ENCODE results near the gene ZBTB5.

ZBTB5 gene

DNA sequence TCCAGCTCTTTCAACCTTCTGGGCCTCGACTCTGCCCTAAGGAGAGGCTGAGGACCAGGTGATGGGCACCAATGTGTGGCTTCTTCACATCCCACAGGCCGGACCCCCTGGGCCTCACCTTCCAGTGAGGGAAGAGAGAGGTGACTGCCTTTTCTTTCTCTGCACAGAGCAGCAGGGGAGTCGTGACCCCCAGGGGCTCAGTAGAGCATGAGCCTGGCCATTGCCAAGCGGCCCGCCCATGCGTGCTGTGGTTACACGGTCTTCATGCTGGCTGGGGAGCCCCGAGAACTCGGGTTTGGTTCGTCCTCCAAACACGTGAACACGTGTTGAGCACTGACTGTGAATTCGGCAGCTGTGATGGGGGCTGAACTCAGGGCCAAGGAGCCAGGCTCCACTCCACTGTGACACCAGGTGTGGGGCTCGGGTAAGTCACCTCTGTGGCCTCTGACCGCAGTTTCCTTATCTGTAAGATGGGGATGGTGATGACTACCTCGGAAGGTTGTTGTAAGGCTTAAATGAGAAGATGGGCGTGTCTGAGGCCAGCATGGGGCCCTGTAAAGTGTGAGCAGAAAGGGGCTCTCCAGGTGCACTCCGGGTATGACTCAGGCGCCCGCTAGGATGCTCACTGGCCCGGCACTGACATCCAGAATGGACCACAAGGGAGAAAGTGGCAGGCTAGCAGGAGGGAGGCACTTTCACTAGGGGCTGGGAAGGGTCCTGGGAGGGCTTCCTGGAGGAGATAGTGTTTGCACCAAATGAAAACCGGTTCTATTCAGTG is 56.1 kb downstream of the ZBTB5 start:
- H3K36me3 ChIP-seq = no peaks in the 10 kb centered on the region
- no peak overlapping the region for H3K27ac ChIP-seq
- H3K4me3 ChIP-seq (ENCODE audit: low read depth in 1 of 2, low read length in 1 of 2) = no peak overlapping the region
- no peaks in the 10 kb centered on the region for H3K9me3 ChIP-seq
- TF ChIP-seq, protein P1, sequence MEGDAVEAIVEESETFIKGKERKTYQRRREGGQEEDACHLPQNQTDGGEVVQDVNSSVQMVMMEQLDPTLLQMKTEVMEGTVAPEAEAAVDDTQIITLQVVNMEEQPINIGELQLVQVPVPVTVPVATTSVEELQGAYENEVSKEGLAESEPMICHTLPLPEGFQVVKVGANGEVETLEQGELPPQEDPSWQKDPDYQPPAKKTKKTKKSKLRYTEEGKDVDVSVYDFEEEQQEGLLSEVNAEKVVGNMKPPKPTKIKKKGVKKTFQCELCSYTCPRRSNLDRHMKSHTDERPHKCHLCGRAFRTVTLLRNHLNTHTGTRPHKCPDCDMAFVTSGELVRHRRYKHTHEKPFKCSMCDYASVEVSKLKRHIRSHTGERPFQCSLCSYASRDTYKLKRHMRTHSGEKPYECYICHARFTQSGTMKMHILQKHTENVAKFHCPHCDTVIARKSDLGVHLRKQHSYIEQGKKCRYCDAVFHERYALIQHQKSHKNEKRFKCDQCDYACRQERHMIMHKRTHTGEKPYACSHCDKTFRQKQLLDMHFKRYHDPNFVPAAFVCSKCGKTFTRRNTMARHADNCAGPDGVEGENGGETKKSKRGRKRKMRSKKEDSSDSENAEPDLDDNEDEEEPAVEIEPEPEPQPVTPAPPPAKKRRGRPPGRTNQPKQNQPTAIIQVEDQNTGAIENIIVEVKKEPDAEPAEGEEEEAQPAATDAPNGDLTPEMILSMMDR (IDR thresholded peaks at IDR 0.05) = no peak
- H3K27me3 ChIP-seq = no peaks in the 10 kb centered on the region
- no peaks in the 10 kb centered on the region for H3K4me1 ChIP-seq (ENCODE audit: control insufficient read depth in 1 of 2, insufficient read depth in 1 of 2, low read depth in 1 of 2, low read length in 1 of 2)

DNA sequence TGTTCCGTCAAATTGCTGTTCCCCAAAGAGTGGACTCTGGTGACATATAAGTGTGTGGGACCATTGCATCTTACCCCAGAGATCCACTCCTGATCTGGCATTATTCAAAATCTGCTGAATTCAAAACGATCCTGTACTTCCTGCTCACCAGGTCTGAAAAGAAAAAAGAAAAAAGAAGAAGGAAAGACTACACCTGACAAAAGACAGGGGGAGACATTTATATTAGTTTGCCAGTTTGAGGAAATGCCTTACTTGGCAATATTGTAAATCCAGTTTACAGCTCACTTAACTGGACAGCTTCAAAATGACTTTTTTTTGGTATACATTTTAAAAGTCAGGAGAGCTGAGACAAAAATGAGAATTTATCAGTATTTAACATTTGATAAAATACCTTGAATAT is 57.8 kb downstream of the ZBTB5 start:
- Histone ChIP-seq H3K36me3 (no peaks in the 10 kb centered on the region), H3K27ac (no peak overlapping the region), H3K4me3 (ENCODE audit: low read depth in 1 of 2, low read length in 1 of 2) (no peak overlapping the region), H3K27me3 (no peaks in the 10 kb centered on the region), H3K4me1 (ENCODE audit: control insufficient read depth in 1 of 2, insufficient read depth in 1 of 2, low read depth in 1 of 2, low read length in 1 of 2) (no peaks in the 10 kb centered on the region), H3K9me3 (no peaks in the 10 kb centered on the region)
- TF ChIP-seq, protein P1 (IDR thresholded peaks at IDR 0.05) = no peak

DNA sequence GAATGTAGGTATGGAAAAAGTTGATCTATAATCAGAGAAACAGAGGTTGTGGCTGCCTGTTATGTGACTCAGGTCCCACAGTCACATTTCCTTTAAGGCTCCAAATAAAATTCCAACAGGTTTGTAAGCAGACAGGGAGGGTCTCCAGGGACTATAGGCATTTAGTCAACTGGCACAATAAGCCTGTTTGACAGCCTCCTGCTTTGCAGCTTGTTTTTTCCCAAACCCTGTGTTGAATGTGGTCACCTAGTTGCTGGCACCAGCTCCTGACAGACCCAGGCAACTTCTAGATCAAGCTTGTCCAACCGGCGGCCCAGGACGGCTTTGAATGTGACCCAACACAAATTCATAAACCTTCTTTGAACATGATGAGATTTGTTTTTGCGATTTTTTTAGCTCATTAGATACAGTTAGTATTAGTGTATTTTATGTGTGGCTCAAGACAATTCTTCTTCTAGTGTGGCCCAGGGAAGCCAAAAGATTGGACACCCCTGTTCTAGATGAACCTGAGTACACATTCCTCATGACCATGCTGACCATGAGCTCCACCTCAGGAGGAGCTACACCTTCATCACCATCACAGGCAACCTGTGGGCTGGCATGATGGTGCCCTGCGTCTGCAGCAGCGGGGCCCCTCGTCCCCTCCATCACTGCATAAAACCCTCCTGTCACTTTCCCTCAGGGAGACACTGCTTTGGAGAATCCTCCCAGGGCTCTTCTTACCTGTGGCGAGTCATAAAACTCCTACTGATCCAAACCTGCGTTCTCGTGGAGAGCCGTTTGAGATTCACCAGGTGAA is 58.4 kb downstream of the ZBTB5 start:
- H3K4me1 ChIP-seq (ENCODE audit: control insufficient read depth in 1 of 2, insufficient read depth in 1 of 2, low read depth in 1 of 2, low read length in 1 of 2) = no peaks in the 10 kb centered on the region
- TF ChIP-seq, protein P1 (IDR thresholded peaks at IDR 0.05) = no peak
- H3K4me3 ChIP-seq (ENCODE audit: low read depth in 1 of 2, low read length in 1 of 2) = no peak overlapping the region
- no peaks in the 10 kb centered on the region for H3K9me3 ChIP-seq
- H3K27ac ChIP-seq = no peak overlapping the region
- H3K36me3 ChIP-seq = no peaks in the 10 kb centered on the region
- no peaks in the 10 kb centered on the region for H3K27me3 ChIP-seq

DNA sequence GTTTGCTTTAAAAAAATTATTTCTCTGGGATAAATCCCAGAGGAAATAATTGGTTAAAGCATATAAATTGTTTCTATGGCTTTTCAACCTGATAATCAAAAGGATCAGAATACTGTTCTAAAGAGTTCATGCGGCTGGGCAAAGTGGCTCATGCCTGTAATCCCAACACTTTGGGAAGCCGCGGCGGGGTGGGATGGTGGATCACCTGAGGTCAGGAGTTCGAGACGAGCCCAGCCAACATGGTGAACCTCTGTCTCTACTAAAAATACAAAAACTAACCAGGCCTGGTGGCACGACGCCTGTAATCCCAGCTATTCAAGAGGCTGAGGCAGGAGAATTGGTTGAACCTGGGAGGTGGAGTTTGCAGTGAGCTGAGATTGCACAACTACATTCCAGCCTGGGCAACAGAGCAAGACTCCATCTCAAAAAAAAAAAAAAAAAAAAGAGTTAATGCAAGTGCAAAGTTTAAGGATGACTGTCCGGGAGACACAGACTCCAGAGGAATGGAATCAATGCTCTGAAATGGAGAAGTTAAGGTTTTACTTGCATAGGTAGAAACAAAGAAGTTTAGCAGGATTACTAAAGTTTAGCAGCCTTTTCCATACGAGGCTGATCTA is 59.4 kb downstream of the ZBTB5 start:
- H3K27ac ChIP-seq = no peak overlapping the region
- TF ChIP-seq, protein P1 (IDR thresholded peaks at IDR 0.05) = no peak
- no peaks in the 10 kb centered on the region for H3K27me3 ChIP-seq
- no peak overlapping the region for H3K4me3 ChIP-seq (ENCODE audit: low read depth in 1 of 2, low read length in 1 of 2)
- no peaks in the 10 kb centered on the region for H3K36me3 ChIP-seq
- no peaks in the 10 kb centered on the region for H3K9me3 ChIP-seq
- H3K4me1 ChIP-seq (ENCODE audit: control insufficient read depth in 1 of 2, insufficient read depth in 1 of 2, low read depth in 1 of 2, low read length in 1 of 2) = no peaks in the 10 kb centered on the region

DNA sequence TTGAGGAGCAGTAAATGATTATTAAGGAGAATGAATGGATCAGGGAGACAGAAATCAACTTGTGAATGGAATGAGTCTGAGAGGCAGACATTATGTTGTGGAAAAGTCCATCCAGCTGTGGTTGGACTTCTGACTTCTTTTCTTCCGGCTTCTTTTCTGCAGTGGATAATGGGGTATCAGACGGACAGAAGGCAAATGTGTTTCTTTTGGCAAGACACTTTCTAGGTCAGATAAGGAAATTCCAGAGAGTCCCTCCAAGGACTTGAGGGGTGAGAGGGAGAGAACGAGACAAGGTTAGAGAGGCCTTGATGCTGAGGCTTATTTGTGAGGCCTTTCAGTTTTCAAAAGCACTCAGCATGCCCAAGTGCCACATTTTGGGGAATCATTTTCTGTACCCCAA is 59.9 kb downstream of the ZBTB5 start:
- Histone ChIP-seq H3K27me3 (no peaks in the 10 kb centered on the region), H3K4me3 (ENCODE audit: low read depth in 1 of 2, low read length in 1 of 2) (no peak overlapping the region), H3K36me3 (no peaks in the 10 kb centered on the region), H3K27ac (no peak overlapping the region), H3K9me3 (no peaks in the 10 kb centered on the region), H3K4me1 (ENCODE audit: control insufficient read depth in 1 of 2, insufficient read depth in 1 of 2, low read depth in 1 of 2, low read length in 1 of 2) (no peaks in the 10 kb centered on the region)
- TF ChIP-seq, protein P1 (IDR thresholded peaks at IDR 0.05) = no peak

All from neutrophil (primary cell).